ENCODE results near the gene ITGB1BP2. TPM values are rescaled to one million over a fixed set of nuclear protein-coding genes. Genes with fewer than 3 reads are reported as not detected.

The ITGB1BP2 gene
- total RNA-seq (2021; ENCODE audit: unreplicated experiment): 3.5 TPM
- polyA plus RNA-seq (2012): 1.2 and 1.8 TPM in 2 replicates
- percentile 74 among the genes with signal in this experiment for Bru-seq, nascent RNA
- percentile 88 among the genes with signal in this experiment for BruChase-seq, experiment 1, labeled RNA remaining after a 6-hour chase
- percentile 81 among the genes with signal in this experiment for BruChase-seq, experiment 2, labeled RNA remaining after a 2-hour chase
- long read RNA-seq, partial matches to known transcripts: 0 of 1 reads
- long read RNA-seq, other reads (novel, unspliced or antisense): 1 of 1 reads

GRCh38 chrX:71301195-71301924 lies at the start of gene ITGB1BP2:
Gene ITGB1BP2, plus strand, starts transcription at chrX:71301750. Its CDS starts 57 bp downstream, at chrX:71301807.
- Histone ChIP-seq H3K4me1 (ENCODE audit: control insufficient read depth in 1 of 2, insufficient read depth in 2 of 2, low read length in 2 of 2) (no peaks in the 10 kb centered on the region), H3K27me3 (ENCODE audit: insufficient read depth, low read length) (no peaks in the 10 kb centered on the region), H3K79me2 (ENCODE audit: insufficient read depth, low read length) (no peaks in the 10 kb centered on the region), H3K36me3 (ENCODE audit: control insufficient read depth in 1 of 2, insufficient read depth in 2 of 2, low read length in 2 of 2) (peaks cover 13 to 20% of the 10 kb centered on the region in 2 experiments), H3K9ac (ENCODE audit: low read length) (no peak within 1 kb of the TSS), H3K9me3 (ENCODE audit: control insufficient read depth in 1 of 2, insufficient read depth in 1 of 2, low read depth in 1 of 2, low read length in 2 of 2) (no peaks in the 10 kb centered on the region), H4K20me1 (ENCODE audit: insufficient read depth) (no peaks in the 10 kb centered on the region), H2AFZ (ENCODE audit: low read depth, low read length, poor library complexity, severe bottlenecking) (no peak within 1 kb of the TSS), H3K27ac (ENCODE audit: low read depth, low read length) (no peak within 1 kb of the TSS), H3K9me2 (ENCODE audit: insufficient read depth) (no peaks in the 10 kb centered on the region), H3K4me3 (replicated peaks in 1 of 2; ENCODE audit: low read depth in 1 of 2, low read length in 2 of 2) (no peak within 1 kb of the TSS), H3K4me2 (ENCODE audit: low read length) (no peak within 1 kb of the TSS)
- no peak for DNase-seq (ENCODE audit: low read depth, low spot score)
- intact Hi-C loops (cut with micrococcal nuclease): no loop called here
- peak; percentile 43 for ATAC-seq
- TF ChIP-seq JUND (IDR thresholded peaks at IDR 0.05) (peak; percentile 22; the same call in 1 of the 2 replicates), TCF7L2 (IDR thresholded peaks at IDR 0.05; ENCODE audit: borderline replicate concordance, extremely low read depth, insufficient read depth, insufficient read length) (no peak)
- POLR2A ChIA-PET: no interaction called here
- CTCF ChIA-PET: no interaction called here
- BruUV-seq (replicated peaks): no TSS peak
- RAD21 ChIA-PET (ENCODE audit: low non-redundant PET in 1 of 2, low total read pairs in 2 of 2, uncharacterized antibody in 2 of 2, unreplicated experiment in 2 of 2): no interaction called here

GRCh38 chrX:71252221-71252620 lies 49.3 kb upstream of the ITGB1BP2 start:
- Histone ChIP-seq H3K27me3 (ENCODE audit: insufficient read depth, low read length) (no peaks in the 10 kb centered on the region), H3K4me3 (replicated peaks in 1 of 2; ENCODE audit: low read depth in 1 of 2, low read length in 2 of 2) (no peak overlapping the region), H3K9me3 (ENCODE audit: control insufficient read depth in 1 of 2, insufficient read depth in 1 of 2, low read depth in 1 of 2, low read length in 2 of 2) (no peaks in the 10 kb centered on the region), H4K20me1 (ENCODE audit: insufficient read depth) (no peaks in the 10 kb centered on the region), H3K9ac (ENCODE audit: low read length) (no peak overlapping the region), H3K4me2 (ENCODE audit: low read length) (peak overlapping the region; percentile 88; the same call in 1 of the 2 replicates), H3K27ac (ENCODE audit: low read depth, low read length) (no peak overlapping the region), H3K79me2 (ENCODE audit: insufficient read depth, low read length) (no peaks in the 10 kb centered on the region), H3K4me1 (ENCODE audit: control insufficient read depth in 1 of 2, insufficient read depth in 2 of 2, low read length in 2 of 2) (peaks cover 13 to 19% of the 10 kb centered on the region in 2 experiments), H2AFZ (ENCODE audit: low read depth, low read length, poor library complexity, severe bottlenecking) (no peak overlapping the region), H3K36me3 (ENCODE audit: control insufficient read depth in 1 of 2, insufficient read depth in 2 of 2, low read length in 2 of 2) (no peaks in the 10 kb centered on the region), H3K9me2 (ENCODE audit: insufficient read depth) (no peaks in the 10 kb centered on the region)
- no TSS peak for BruUV-seq (replicated peaks)
- POLR2A ChIA-PET: no interaction called here
- CTCF ChIA-PET: no interaction called here
- ATAC-seq (no peak), DNase-seq (ENCODE audit: low read depth, low spot score) (no peak)
- intact Hi-C loops (cut with micrococcal nuclease): no loop called here
- TF ChIP-seq, protein P1, sequence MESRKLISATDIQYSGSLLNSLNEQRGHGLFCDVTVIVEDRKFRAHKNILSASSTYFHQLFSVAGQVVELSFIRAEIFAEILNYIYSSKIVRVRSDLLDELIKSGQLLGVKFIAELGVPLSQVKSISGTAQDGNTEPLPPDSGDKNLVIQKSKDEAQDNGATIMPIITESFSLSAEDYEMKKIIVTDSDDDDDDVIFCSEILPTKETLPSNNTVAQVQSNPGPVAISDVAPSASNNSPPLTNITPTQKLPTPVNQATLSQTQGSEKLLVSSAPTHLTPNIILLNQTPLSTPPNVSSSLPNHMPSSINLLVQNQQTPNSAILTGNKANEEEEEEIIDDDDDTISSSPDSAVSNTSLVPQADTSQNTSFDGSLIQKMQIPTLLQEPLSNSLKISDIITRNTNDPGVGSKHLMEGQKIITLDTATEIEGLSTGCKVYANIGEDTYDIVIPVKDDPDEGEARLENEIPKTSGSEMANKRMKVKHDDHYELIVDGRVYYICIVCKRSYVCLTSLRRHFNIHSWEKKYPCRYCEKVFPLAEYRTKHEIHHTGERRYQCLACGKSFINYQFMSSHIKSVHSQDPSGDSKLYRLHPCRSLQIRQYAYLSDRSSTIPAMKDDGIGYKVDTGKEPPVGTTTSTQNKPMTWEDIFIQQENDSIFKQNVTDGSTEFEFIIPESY (IDR thresholded peaks at IDR 0.05; ENCODE audit: extremely low read depth, insufficient replicate concordance, low read length): no peak
- no peak for TF ChIP-seq ZNF274 (IDR thresholded peaks at IDR 0.05; ENCODE audit: low read depth, low read length)
- no peak for TF ChIP-seq ELF1 (IDR thresholded peaks at IDR 0.05; ENCODE audit: borderline replicate concordance, low read depth)
- TF ChIP-seq, protein P2, sequence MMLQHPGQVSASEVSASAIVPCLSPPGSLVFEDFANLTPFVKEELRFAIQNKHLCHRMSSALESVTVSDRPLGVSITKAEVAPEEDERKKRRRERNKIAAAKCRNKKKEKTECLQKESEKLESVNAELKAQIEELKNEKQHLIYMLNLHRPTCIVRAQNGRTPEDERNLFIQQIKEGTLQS (IDR thresholded peaks at IDR 0.05): no peak
- TF ChIP-seq REST (IDR thresholded peaks at IDR 0.05; ENCODE audit: low read depth): no peak
- RAD21 ChIA-PET (ENCODE audit: low non-redundant PET in 1 of 2, low total read pairs in 2 of 2, uncharacterized antibody in 2 of 2, unreplicated experiment in 2 of 2): no interaction called here
